ENCODE data around the gene TMEM163.
A peak's percentile ranks its signal among the peaks of the same experiment; 100 is the strongest.

Gene TMEM163

DNA sequence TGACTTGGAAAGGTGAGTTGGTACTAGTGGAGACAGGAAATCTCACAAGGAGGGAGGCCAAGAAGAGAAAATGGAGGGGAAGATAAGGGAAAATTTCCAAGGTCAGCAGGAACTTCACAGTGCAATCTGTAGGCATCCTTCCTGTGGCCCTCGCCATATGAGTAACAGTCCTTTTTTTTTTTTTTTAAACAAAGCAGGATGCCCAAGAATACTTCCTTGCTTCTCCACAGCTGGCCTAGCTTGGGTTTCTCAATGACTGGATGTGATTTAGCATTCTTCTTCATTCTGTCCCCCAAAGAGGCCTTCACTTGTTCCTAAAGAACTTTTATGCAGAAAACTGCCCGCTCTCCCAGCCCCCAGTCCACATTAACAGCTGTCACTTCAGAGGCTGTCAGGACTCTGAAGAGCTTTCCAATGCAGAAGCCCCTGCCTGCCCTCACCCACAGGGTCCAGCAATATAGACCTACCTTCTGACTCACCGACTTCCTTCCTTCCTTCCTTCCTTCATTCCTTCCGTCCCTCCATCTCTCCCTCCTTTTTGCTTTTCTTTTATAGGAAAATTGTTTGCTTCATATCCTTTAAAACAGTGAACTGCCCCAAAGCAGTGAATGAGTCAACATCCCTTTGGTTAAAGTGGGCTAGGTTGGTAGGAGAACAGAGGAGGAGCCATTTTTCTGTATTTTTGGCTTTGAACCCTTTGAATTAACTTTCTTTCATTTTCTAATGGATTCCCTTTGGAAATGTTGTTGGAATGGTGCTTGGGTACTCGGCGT, 292.9 kb downstream of the TMEM163 start:
- no peak for DNase-seq

DNA sequence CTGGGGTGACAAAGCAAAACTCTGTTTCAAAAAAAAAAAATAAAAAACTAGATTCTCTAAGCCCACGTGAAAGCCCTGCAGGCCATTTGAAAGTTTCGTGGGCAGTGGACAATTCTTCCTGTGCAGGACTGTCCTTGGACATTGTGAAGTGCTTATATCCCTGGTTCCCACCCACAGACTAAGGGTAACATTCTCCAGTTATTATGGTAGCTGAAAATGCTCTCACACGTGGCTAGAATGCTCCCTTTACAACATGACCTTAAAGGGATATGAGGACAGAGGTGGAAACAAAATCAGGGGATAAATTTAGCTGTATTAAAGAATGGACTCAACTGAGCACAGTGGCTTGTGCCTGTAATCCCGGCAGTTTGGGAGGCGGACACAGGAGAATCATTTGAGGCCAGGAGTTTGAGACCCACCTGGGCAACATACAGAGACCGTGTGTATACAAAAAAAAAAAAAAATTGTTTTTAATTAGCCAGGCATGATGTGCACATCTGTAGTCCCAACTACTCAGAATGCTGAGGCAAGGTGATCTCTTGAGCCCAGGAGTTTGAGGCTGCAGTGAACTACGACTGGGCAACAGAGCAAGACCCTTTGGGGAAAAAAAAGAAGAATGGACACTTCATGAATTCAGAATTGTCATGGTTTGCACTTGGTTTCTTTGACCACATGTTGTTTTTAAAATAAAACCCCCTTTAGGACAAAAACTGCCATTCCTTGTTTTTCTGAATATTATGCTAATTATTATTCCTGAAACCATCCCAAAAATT, 297.1 kb downstream of the TMEM163 start:
- no peak for DNase-seq

- no peak for DNase-seq
These were observed 297.9 kb downstream of the TMEM163 start for GRCh38 chr2:134420920-134421319.

DNA sequence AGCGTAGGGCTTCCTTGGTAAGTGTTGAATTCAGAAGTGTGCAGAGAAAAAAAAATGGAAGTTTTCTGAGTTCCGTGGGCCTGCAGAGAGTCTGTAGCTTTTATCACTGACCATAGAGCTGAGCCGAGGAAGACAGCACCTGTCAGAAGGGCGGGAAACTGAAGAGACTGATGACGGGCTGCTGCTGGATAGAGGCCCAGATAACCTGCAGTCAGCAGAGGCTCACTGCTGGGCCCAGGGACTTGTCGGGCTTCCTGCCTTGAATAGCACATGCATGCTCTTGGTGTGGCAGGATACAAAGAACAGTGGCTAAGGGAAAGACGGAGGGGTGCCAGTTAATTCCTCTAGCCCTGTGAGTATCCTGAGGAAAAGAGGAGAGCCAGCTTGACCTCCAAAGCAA, 298.5 kb downstream of the TMEM163 start:
- no peak for DNase-seq

- no peak for DNase-seq
These were observed 300.7 kb downstream of the TMEM163 start for GRCh38 chr2:134417968-134418582.

DNA sequence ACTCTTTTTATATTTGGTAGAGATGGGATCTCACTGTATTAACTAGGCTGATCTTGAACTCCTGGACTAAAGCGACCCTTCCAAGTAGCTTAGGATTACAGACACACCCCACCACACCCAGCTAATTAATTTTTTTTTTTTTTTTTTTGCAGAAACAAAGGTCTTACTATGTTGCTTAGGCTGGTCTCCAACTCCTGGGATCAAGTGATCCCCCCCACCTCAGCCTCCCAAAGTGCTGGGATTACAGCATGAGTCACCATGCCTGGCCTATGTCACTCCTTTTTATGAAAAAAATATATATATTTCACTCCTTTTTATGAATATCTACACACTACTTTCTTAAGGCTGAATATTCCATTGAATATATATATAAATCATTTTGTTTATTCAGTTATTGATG, 302.2 kb downstream of the TMEM163 start:
- no peak for DNase-seq

DNA sequence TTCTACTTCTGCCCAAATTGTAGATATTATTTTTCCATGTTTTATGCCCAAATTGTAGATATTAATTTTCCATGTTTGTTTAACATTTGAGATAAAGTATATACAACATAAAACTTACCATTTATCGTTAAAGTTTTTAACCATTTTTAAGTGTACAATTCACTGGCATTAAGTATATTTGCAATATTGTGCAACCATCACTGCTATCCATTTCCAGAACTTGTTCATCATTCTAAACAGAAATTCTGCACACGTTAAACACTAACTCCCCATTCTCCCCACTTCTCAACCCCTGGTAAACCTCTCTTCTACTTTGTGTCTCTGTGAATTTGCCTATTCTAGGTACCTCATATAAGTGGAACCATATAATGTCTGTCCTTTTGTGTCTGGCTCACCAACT, 302.8 kb downstream of the TMEM163 start:
- DNase-seq = no peak

GRCh38 chr2:134413912-134414311, 304.9 kb downstream of the TMEM163 start:
- no peak for DNase-seq

- DNase-seq = no peak
These were observed 305.4 kb downstream of the TMEM163 start for GRCh38 chr2:134413430-134413829.

DNA sequence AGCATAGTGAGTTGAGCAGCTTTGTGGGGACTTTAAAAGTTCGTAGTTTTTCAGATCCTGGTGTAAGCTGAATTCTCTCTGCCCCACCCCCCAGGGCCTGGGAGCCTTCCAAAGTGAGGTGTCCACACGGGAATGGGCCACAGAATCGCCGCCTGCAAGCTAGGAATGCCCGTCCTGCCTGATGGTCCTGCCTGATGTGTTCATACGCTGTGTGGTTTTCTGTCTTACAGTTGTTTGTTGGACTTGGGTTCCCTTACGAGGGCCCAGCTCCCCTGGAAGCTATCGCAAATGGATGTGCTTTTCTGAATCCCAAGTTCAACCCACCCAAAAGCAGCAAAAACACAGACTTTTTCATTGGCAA, 306.2 kb downstream of the TMEM163 start:
- no peak for DNase-seq

- peak; percentile 70 for DNase-seq
These were observed 306.8 kb downstream of the TMEM163 start for GRCh38 chr2:134411828-134412638.

DNA sequence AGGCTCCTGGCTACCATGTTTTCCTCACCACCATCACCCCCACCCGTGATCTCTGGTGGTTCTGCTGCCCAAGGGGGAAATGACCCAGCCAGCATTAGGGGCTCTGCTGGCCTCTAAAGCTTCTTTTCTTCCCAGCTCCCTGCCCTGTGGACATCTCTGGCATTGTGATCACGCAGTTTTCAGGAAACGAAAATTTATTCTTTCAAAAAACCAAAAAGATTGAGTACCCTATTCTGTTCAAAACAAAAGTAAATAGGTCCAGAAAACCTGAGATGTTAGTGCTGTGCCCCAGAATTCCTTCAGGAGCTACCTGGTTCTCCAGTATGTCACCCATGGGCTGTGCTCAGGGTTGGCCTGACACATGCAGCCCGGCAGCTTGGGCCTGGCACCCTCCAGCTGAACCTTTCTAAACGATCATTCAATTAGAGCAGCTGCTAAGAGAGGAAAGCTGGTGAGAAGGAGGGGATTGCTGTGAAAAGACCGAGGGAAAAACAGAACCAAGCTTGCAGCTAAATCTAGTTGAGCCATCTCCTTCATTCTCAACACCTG, 307.4 kb downstream of the TMEM163 start:
- DNase-seq = no peak

DNA sequence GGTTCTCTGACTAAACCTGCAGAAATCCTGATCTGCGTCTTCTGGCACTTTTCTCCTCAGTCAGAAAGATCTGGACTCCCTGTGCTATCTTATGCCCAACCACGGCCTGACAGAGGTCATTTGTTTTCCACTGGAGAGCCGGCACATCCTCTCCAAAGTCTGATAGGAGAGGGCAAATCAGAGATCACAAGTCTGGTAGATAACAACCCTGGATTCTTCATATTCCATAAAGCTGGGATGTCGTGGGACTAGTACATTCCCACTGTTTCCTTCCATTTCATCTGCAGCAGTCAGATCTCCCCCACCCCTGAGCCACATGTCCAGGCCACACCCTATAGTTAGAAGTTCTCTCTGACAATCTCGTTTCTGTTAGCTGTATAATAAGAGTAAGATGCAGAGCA, 308.0 kb downstream of the TMEM163 start:
- DNase-seq = no peak

GRCh38 chr2:134410006-134410405, 308.8 kb downstream of the TMEM163 start:
- DNase-seq = no peak

- no peak for DNase-seq
These were observed 310.0 kb downstream of the TMEM163 start for GRCh38 chr2:134408791-134409190.

GRCh38 chr2:134408386-134408785, 310.4 kb downstream of the TMEM163 start:
- no peak for DNase-seq

DNA sequence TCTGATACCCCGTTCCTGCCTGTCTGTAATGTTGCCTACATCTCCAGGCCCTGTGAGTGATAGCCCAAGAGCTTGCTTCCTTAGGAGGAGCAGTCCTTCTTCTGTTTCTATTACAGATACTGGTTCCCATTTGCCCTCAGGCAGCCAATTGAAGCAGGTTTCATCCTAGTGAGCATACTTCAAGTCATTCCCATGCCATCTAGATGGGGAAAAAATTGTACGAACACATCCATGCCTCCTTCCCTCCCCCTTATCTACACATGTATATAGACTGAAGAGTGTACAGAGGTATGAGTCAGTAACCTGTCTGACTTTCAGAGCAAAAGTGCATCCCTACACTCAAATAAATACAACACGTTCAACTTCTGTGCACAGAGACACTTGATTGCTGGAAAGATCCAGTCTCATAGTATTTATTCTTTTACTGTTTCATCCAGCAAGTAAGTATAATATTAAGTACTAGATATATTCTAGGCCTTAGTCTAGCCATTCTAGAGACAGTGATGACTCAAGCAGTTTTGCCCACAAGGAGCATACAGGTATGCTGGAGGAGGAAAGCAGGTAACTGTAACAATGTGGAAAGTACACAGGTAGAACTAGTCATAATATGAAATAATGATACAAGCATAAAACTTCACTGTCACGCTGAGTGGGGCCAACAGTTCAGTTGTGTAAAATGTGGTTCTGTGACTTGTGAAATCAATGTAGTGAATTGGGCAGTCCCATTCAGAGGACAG, 311.5 kb downstream of the TMEM163 start:
- DNase-seq = no peak

DNA sequence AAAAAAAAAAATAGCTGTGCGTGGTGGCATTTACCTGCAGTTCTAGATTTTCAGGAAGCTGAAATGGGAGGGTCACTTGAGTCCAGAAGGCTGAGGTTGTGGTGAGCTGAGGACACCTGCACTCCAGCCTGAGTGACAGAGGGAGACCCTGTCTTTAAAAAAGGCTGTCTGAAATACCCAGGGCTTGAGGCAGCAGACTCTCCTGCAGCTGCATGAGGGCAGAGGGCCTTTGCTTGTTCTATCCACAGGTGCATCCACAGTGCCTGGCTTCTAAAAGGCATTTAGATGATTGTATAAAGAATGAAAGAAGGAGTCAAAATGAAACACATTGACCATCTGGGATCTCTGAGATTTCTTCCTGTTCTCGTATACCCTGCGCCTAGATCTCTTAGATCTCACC, 312.1 kb downstream of the TMEM163 start:
- no peak for DNase-seq

DNA sequence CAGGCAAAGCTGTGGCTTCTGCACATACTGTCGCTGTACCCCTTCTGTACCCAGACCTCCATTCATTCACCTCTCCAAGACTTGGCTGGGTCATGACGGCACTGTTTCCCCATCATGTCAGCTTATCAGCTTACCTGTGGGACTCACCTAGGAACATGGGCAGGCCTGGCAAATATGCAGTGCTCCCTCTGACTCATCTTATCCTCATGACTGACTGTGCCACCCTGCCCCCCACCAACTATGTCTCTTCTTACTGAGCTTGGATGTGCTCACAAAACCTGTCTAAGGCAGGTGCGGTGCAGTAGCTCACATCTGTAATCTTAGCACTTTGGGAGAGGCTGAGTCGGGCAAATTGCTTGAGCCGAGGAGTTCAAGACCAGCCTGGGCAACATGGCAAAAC, 312.5 kb downstream of the TMEM163 start:
- no peak for DNase-seq

All from DMS153 (cell line).